Cerebellar nuclear complex (tissue), 1 donor: ENCODE measurements around the gene HSPE1.
"Not testable (repeated sequence)": the region's sequence is repeated elsewhere in the genome, so short reads cannot be mapped to it uniquely, and the experiment has no call there.

Source experiments
- DNase-seq, 2 experiments: peaks; one replicate each; lab custom pipeline; 2025; lab: John Stamatoyannopoulos, UW

HSPE1 gene

GRCh38 chr2:197498235-197498936 lies 1.8 kb upstream of the HSPE1 start:
- DNase-seq: no peak

GRCh38 chr2:197498937-197499593 lies 1.1 kb upstream of the HSPE1 start:
- DNase-seq: no peak

GRCh38 chr2:197500503-197501131 lies 438 bp downstream of the HSPE1 start:
- DNase-seq: no peak

DNA sequence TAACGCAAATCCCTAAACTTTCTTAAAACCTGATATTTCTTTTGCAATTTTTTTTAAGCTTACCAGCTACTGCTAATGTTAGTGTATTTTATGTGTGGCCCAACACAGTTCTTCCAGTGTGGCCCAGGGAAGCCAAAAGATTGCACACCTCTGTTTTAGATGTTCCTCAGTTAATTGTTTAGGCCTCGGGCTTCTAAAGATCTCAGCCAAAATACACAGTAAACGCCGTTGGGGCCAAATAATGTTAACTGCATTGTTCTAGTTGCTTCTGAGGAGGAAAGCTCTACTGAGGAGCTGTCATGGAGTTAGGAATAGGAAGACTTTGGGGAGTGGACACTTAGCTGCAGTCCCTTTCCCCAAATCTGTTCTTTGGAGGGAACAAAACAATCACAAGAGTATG lies 2.0 kb downstream of the HSPE1 start:
- no peak for DNase-seq

- DNase-seq: no peak
These were observed 2.5 kb downstream of the HSPE1 start for GRCh38 chr2:197502685-197503084.

GRCh38 chr2:197504000-197504399 lies 3.8 kb downstream of the HSPE1 start:
- DNase-seq: no peak

- DNase-seq: no peak
These were observed 4.3 kb downstream of the HSPE1 start for GRCh38 chr2:197504512-197504911.

- no peak for DNase-seq
These were observed 6.5 kb downstream of the HSPE1 start for GRCh38 chr2:197506658-197507057.

DNA sequence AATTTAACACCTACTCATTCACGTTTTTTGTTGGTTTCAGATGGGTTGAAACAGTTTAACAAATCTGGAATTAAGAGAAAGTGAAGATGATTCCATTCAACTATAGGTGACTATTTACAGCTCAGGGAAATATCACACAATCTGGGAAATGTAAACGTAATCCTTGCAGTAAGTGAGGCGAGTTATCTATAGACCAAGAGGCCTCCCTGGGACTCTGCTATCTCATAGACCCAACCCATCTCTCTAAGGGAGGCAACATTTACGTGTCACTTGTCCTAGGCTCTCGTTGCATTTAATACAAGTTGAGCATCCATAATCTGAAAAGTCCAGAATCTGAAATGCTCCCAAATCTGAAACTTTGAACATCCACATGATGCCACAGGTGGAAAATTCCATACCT lies 13.7 kb downstream of the HSPE1 start:
- no peak for DNase-seq

DNA sequence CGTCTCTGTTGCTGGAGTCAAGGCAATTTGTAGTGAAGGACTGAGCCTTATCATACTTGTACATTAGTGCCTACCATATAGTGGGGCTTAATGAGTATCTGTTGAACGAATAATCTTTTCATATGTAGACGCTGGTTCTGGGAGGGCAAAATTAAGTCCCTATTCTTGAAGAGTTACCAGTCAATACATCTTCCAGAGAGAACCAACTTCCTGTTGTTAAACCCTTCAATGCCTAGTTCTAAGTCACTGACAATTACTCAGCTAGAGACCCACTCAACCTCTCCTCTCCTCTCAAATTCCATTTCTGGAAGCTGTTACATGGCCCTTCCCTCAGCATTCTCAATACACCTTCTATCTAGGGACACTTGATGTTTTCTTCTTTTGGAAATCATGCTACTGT lies 14.6 kb downstream of the HSPE1 start:
- DNase-seq: no peak

GRCh38 chr2:197515315-197515738 lies 15.1 kb downstream of the HSPE1 start:
- DNase-seq: no peak

GRCh38 chr2:197515739-197516392 lies 15.7 kb downstream of the HSPE1 start, which contains the start of gene MOB4:
Gene MOB4 (plus strand): TSS chr2:197516066. CDS start chr2:197516087, 21 bp downstream.
- DNase-seq: peak; percentile 20 to 64

- no peak for DNase-seq
These were observed 16.2 kb downstream of the HSPE1 start for GRCh38 chr2:197516393-197516761.

GRCh38 chr2:197517150-197517549 lies 17.0 kb downstream of the HSPE1 start:
- DNase-seq: no peak

DNA sequence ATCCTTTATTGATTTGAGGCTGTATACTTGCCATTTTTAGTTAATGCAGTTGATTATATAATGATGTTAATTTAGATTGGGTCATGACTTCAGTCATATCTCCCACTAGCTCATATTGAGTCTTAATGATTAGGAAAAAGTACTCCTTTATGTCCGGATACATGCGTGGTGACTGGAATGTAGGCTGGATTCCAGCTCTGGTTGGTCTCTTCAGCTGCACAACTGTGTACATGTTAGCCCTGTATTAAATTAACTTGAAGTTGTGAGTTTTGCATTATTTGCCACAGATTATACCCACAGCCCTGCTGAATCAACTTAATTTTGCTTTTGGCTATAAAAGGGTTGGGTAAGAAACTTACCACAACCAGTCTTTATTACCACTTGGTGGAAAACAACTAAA lies 38.2 kb downstream of the HSPE1 start:
- no peak for DNase-seq

- DNase-seq: no peak
These were observed 39.6 kb downstream of the HSPE1 start for GRCh38 chr2:197539734-197540133.

- no peak for DNase-seq
These were observed 43.0 kb downstream of the HSPE1 start for GRCh38 chr2:197543206-197543605.

GRCh38 chr2:197547163-197547900 lies 47.2 kb downstream of the HSPE1 start:
- DNase-seq: no peak

- DNase-seq: no peak
These were observed 48.4 kb downstream of the HSPE1 start for GRCh38 chr2:197548582-197548981.

GRCh38 chr2:197551260-197551659 lies 51.1 kb downstream of the HSPE1 start:
- DNase-seq: not testable (repeated sequence)
